HL-60 (cell line): ENCODE data around the gene NECTIN4.

Experiments used
- GABPA ChIP-seq: IDR thresholded peaks from 2 replicates; pipeline ENCODE4 v1.6.1; 2012; ENCODE audit warnings: low read depth
- POLR2AphosphoS5 ChIP-seq: IDR thresholded peaks from 2 replicates; pipeline ENCODE4 v1.6.1; 2012; ENCODE audit warnings: low read depth
- TF ChIP-seq, protein P1 (sequence below): IDR thresholded peaks from one replicate; pipeline ENCODE4 v1.5.1; 2011; ENCODE audit warnings: low read length, control low read depth, inconsistent platforms; ENCODE audit not compliant: insufficient read depth
- TF ChIP-seq, protein P2 (sequence below): IDR thresholded peaks from 2 replicates; pipeline ENCODE4 v1.6.1; 2012; ENCODE audit warnings: low read depth; ENCODE audit not compliant: insufficient replicate concordance

DNA sequence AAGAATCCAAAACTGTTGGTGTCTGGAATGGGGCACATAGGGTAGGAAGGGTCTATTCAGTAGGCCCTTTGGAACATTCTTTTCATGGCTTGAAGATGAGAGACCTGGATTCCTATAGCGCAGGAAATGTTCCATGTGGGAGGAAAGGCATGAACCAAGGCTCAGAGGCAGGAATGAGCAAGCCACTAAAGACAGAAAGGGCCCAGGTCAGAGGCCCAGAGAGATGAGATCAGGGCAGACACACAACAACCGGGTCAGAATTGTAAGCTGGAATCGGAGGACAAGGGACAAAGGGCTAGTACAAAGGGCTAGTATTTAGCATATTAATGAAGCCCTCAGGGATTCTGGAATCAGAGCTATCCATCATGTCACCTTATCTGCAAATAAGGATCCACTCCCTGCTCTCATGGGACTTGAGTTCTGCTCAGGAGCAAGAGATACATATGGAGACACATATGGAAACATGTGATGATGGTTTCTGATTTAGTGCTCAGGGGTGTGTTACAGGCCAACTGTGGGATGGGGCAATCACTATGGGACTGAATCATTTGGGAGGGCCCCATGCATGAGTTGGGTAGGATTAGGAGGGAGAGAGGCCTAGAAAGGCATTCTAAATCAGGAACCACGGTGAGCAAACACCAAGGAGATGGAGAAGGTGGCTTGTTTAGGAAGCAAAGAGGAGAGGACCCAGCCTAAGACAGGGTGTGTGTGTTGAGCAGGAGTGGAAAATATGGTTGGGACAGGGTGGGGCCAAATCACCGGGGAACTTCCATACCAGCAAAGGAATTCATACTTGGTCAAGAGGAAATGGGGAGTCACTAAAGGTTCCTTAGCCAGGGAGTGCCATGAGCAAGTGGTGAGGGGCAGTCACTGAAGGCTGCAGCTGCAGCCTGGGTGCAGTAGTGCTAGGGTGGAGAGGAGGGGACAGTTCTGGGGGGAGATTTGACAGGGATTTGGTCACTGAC is 8.6 kb downstream of the NECTIN4 start:
- TF ChIP-seq, protein P1, sequence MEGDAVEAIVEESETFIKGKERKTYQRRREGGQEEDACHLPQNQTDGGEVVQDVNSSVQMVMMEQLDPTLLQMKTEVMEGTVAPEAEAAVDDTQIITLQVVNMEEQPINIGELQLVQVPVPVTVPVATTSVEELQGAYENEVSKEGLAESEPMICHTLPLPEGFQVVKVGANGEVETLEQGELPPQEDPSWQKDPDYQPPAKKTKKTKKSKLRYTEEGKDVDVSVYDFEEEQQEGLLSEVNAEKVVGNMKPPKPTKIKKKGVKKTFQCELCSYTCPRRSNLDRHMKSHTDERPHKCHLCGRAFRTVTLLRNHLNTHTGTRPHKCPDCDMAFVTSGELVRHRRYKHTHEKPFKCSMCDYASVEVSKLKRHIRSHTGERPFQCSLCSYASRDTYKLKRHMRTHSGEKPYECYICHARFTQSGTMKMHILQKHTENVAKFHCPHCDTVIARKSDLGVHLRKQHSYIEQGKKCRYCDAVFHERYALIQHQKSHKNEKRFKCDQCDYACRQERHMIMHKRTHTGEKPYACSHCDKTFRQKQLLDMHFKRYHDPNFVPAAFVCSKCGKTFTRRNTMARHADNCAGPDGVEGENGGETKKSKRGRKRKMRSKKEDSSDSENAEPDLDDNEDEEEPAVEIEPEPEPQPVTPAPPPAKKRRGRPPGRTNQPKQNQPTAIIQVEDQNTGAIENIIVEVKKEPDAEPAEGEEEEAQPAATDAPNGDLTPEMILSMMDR, result no peak
- TF ChIP-seq, protein P2, sequence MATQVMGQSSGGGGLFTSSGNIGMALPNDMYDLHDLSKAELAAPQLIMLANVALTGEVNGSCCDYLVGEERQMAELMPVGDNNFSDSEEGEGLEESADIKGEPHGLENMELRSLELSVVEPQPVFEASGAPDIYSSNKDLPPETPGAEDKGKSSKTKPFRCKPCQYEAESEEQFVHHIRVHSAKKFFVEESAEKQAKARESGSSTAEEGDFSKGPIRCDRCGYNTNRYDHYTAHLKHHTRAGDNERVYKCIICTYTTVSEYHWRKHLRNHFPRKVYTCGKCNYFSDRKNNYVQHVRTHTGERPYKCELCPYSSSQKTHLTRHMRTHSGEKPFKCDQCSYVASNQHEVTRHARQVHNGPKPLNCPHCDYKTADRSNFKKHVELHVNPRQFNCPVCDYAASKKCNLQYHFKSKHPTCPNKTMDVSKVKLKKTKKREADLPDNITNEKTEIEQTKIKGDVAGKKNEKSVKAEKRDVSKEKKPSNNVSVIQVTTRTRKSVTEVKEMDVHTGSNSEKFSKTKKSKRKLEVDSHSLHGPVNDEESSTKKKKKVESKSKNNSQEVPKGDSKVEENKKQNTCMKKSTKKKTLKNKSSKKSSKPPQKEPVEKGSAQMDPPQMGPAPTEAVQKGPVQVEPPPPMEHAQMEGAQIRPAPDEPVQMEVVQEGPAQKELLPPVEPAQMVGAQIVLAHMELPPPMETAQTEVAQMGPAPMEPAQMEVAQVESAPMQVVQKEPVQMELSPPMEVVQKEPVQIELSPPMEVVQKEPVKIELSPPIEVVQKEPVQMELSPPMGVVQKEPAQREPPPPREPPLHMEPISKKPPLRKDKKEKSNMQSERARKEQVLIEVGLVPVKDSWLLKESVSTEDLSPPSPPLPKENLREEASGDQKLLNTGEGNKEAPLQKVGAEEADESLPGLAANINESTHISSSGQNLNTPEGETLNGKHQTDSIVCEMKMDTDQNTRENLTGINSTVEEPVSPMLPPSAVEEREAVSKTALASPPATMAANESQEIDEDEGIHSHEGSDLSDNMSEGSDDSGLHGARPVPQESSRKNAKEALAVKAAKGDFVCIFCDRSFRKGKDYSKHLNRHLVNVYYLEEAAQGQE, result no peak
- no peak for TF ChIP-seq POLR2AphosphoS5
- no peak for TF ChIP-seq GABPA
